ENCODE results near the gene ZNF888. TPM values are rescaled to one million over a fixed set of nuclear protein-coding genes. Genes with fewer than 3 reads are reported as not detected.

ZNF888 gene
- total and polyA plus RNA-seq, 9 of the 15 experiments (the other 6 are each of a cell fraction or from before 2014, with no cell fraction given) = 1.6 to 13.3 (median 9.9) TPM

DNA sequence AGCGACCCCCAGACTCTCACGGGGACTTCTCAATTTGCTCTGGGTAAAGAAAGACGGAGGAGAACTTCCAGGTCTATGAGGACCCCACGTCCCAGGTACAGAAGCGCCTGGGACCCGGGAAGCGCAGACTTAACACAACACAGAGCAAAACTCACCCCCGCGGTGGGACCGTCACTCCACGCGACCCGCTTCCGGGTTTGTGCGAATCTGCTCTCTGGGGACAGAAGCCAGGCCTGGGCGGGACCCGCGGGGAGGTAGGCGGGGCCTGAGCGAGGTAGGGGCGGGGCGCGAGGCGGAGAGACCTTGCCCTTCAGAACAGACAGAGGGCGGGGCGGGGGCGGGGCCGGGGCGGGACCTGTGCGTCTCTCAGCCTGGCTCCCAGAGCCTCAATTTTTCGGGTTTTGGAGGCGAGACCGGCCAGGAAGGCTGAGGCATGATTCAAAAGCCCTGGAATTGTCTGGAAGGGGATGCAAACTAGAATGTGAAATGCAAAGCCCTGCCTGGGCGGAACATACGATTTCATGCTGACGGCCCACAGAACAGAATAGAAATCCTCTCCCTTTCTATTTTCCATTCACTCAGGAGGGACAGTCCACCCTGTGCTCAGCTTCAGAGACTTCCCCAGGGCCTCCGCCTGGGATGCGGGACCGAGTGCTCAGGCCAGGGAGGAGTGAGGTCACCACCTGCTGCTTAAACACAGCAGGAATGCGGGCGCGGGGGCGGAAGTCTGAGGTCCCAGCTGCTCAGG is 19.3 kb upstream of the ZNF888 start (continued):
- TF ChIP-seq, protein P1, sequence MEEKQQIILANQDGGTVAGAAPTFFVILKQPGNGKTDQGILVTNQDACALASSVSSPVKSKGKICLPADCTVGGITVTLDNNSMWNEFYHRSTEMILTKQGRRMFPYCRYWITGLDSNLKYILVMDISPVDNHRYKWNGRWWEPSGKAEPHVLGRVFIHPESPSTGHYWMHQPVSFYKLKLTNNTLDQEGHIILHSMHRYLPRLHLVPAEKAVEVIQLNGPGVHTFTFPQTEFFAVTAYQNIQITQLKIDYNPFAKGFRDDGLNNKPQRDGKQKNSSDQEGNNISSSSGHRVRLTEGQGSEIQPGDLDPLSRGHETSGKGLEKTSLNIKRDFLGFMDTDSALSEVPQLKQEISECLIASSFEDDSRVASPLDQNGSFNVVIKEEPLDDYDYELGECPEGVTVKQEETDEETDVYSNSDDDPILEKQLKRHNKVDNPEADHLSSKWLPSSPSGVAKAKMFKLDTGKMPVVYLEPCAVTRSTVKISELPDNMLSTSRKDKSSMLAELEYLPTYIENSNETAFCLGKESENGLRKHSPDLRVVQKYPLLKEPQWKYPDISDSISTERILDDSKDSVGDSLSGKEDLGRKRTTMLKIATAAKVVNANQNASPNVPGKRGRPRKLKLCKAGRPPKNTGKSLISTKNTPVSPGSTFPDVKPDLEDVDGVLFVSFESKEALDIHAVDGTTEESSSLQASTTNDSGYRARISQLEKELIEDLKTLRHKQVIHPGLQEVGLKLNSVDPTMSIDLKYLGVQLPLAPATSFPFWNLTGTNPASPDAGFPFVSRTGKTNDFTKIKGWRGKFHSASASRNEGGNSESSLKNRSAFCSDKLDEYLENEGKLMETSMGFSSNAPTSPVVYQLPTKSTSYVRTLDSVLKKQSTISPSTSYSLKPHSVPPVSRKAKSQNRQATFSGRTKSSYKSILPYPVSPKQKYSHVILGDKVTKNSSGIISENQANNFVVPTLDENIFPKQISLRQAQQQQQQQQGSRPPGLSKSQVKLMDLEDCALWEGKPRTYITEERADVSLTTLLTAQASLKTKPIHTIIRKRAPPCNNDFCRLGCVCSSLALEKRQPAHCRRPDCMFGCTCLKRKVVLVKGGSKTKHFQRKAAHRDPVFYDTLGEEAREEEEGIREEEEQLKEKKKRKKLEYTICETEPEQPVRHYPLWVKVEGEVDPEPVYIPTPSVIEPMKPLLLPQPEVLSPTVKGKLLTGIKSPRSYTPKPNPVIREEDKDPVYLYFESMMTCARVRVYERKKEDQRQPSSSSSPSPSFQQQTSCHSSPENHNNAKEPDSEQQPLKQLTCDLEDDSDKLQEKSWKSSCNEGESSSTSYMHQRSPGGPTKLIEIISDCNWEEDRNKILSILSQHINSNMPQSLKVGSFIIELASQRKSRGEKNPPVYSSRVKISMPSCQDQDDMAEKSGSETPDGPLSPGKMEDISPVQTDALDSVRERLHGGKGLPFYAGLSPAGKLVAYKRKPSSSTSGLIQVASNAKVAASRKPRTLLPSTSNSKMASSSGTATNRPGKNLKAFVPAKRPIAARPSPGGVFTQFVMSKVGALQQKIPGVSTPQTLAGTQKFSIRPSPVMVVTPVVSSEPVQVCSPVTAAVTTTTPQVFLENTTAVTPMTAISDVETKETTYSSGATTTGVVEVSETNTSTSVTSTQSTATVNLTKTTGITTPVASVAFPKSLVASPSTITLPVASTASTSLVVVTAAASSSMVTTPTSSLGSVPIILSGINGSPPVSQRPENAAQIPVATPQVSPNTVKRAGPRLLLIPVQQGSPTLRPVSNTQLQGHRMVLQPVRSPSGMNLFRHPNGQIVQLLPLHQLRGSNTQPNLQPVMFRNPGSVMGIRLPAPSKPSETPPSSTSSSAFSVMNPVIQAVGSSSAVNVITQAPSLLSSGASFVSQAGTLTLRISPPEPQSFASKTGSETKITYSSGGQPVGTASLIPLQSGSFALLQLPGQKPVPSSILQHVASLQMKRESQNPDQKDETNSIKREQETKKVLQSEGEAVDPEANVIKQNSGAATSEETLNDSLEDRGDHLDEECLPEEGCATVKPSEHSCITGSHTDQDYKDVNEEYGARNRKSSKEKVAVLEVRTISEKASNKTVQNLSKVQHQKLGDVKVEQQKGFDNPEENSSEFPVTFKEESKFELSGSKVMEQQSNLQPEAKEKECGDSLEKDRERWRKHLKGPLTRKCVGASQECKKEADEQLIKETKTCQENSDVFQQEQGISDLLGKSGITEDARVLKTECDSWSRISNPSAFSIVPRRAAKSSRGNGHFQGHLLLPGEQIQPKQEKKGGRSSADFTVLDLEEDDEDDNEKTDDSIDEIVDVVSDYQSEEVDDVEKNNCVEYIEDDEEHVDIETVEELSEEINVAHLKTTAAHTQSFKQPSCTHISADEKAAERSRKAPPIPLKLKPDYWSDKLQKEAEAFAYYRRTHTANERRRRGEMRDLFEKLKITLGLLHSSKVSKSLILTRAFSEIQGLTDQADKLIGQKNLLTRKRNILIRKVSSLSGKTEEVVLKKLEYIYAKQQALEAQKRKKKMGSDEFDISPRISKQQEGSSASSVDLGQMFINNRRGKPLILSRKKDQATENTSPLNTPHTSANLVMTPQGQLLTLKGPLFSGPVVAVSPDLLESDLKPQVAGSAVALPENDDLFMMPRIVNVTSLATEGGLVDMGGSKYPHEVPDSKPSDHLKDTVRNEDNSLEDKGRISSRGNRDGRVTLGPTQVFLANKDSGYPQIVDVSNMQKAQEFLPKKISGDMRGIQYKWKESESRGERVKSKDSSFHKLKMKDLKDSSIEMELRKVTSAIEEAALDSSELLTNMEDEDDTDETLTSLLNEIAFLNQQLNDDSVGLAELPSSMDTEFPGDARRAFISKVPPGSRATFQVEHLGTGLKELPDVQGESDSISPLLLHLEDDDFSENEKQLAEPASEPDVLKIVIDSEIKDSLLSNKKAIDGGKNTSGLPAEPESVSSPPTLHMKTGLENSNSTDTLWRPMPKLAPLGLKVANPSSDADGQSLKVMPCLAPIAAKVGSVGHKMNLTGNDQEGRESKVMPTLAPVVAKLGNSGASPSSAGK (IDR thresholded peaks at IDR 0.05) = no peak; the same call in 1 of the 2 replicates
- TF ChIP-seq, protein P2, sequence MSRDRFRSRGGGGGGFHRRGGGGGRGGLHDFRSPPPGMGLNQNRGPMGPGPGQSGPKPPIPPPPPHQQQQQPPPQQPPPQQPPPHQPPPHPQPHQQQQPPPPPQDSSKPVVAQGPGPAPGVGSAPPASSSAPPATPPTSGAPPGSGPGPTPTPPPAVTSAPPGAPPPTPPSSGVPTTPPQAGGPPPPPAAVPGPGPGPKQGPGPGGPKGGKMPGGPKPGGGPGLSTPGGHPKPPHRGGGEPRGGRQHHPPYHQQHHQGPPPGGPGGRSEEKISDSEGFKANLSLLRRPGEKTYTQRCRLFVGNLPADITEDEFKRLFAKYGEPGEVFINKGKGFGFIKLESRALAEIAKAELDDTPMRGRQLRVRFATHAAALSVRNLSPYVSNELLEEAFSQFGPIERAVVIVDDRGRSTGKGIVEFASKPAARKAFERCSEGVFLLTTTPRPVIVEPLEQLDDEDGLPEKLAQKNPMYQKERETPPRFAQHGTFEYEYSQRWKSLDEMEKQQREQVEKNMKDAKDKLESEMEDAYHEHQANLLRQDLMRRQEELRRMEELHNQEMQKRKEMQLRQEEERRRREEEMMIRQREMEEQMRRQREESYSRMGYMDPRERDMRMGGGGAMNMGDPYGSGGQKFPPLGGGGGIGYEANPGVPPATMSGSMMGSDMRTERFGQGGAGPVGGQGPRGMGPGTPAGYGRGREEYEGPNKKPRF (IDR thresholded peaks at IDR 0.05; ENCODE audit: low read depth, low read length) = no peak
- TF ChIP-seq ARID1B (IDR thresholded peaks at IDR 0.05) (no peak), EP300 (IDR thresholded peaks at IDR 0.05; ENCODE audit: low read length) (0 out of 2 replicates have a peak, but pooled peaks have one; percentile 2), ZNF133 (CRISPR knock-in tag; IDR thresholded peaks at IDR 0.05) (no peak), CBX2 (IDR thresholded peaks at IDR 0.05; ENCODE audit: insufficient read depth, low read length, poor library complexity, severe bottlenecking) (no peak), CHD4 (IDR thresholded peaks at IDR 0.05; ENCODE audit: insufficient read depth, insufficient replicate concordance, low read depth, low read length, poor library complexity, severe bottlenecking) (no peak), TSC22D4 (tag; IDR thresholded peaks at IDR 0.05) (no peak), SUPT5H (IDR thresholded peaks at IDR 0.05) (peak; percentile 90)
- TF ChIP-seq, protein P3, sequence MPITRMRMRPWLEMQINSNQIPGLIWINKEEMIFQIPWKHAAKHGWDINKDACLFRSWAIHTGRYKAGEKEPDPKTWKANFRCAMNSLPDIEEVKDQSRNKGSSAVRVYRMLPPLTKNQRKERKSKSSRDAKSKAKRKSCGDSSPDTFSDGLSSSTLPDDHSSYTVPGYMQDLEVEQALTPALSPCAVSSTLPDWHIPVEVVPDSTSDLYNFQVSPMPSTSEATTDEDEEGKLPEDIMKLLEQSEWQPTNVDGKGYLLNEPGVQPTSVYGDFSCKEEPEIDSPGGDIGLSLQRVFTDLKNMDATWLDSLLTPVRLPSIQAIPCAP (CRISPR knock-in tag; IDR thresholded peaks at IDR 0.05; ENCODE audit: borderline replicate concordance) = no peak
